Effector CD4-positive, alpha-beta T cell (primary cell): Measurements from ENCODE around the gene CNTNAP5.

Source experiments
- DNase-seq: peaks from one replicate; pipeline ENCODE4 v3.0.0-alpha.2; 2020

The CNTNAP5 gene

DNA sequence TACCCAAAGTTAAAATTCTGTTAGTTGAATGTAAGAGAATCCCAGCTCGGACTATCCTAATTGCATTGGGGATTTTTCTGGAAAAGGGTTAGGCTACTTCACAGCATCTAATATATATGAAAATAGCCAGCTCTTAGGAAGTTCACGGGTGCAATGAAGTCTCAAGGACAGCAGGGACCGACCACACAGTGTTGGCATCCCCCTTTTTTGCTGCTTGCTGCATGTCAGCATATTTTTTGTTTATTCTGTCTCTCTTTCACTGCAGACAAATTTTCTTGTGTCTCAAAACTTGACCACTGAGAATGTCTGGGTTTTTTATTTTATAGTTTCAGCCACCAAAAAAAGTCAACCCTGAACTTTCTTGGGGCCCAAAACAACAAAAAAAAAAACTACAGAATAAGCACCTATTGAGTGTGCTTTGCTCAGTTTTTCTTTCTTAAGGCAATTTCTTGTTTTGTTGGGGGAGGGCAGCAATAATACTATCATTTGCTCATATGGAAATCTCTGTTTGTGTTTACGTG lies 535.6 kb downstream of the CNTNAP5 start:
- no peak for DNase-seq

DNA sequence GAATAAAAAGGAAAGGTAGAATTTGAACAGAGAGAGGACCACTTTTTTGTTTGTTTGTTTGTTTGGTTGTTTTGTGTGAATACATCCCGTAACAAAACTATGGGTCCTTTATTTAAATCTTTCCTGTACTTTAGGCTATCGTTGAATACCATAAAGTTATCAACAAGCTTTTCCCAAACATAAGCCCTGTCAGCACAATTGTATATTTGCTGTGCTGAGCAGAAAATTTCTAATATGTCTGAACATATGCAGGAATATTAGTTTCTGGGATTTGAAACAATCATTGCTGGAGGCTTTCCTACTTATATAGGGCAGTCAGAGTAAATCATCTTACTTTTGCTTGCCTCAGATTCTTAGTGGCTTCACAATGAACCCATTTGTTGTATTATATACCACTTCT lies 536.4 kb downstream of the CNTNAP5 start:
- DNase-seq, result no peak

DNA sequence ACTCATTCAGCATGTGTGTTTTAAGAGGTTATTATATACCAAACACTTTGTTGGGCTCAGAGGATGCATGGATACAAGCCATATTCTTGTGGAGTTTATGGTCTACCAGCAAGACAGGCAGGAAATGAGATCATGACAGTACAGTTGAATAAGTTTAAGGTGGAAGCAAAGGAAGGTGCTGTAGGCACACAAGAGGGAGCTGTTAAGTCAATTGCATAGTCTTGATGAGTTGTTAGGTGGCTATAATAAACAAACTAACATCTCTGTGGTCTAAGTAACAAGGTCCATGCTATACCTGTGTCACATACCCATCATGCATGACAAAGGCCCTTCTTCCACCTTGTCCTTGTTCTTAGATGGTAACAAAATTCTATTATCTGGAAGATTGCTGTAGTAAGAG lies 538.3 kb downstream of the CNTNAP5 start:
- no peak for DNase-seq

DNA sequence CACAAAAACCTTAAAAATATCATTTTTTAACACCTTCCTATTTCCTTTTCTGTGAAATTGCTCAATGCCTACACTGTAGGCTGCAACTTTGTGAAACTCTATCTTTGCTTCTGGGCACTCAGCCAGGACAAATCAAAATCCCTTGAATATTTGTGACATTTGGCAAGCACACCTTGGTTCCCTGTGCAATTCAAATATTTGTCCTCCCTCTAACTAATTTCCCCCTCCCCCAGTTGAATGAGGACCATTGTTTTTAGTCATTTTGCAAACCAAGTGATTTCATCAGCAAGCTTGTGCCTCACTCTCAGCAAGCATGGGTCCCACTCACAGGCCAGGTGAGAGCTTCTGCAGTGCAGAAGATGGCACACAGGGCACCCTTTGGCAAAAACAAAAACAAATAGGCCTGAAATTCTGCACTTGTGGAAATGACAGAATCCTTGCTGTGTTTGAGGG lies 541.5 kb downstream of the CNTNAP5 start:
- DNase-seq, result no peak

DNA sequence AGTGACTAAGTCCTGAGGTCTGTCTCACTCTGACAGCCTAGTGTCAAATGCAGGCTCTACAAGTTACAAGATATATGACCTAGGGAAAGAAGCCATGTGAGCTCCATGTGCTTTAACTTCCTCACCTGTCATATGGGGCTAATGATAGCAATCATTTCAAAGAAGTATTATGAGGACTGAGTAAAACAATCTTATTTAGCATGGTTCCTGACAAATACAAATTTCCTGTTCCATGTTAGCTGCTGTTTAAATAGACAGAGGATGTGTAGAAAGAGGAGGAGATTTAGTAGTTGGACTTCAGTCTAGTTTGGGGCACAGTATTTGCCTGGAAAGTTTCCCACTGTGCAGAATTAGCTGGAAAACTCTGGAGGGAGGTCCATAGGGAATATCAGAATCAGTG lies 545.8 kb downstream of the CNTNAP5 start:
- no peak for DNase-seq

DNA sequence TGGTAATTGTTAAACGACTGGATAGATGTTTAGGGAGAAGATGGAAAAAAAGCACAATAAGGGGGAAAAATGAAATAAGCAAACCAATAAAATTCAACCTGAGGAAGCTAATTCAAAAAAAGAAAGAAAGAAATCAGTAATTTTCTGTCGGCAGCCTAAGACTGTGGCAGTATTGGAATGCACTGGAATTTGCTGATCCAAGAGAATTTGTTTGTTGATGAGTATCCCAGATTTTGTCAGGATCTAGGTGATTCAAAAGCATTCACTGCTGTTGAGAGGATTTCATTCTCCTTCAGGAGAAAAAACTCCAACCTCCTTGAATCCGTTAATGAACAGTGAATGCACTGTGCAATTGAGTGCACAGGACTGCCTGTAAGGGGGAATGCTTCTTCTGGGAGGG lies 546.7 kb downstream of the CNTNAP5 start:
- no peak for DNase-seq

DNA sequence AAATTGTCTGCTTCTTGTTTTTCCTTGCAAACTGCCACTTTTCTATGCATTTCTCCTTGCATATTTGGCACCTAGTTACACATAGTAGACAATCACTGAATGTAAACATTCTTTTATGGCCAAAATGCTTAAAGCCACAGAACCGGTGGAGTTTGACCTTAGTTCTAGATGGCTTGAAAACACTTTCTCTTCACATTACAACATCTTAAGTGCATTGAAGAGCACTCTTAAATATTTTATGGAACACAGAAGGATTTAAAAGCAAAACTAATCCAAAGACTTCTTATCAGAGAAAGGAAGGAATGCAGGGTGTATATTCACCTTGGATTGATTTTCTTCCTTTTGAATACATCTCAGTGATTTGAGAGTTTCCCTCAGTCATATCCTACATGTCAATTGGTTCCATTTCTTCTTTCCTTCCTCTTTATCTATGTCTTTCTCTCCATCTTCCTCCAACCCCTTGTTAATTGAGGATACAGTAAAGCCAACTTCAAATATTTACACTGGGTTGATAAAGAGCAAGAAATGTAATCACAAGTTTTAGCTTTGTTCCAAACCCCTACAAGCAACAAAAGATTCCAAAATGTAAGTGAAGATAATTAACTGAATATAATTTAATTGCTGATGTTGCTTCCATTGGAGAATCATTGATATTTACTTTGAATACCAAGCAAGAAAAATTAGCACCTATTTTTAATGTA lies 548.0 kb downstream of the CNTNAP5 start:
- no peak for DNase-seq

DNA sequence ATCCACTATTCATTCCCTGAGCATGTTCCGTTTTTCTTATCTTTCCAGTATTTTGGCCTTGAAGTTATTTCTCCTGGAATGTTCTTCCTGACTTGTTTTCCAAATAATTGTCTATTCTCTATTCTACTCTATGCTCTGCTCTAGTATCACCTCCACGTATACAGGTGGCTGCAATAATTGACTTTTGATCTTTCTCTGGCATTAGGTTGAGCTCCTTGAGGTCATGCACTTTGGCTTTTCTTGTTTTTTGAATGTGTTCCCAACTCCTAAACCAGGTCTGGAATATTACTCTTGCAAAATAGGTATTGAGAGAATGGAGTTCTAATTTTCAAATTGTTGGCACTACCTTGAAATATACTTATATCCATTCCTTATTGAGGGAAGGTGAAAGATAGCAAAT lies 550.4 kb downstream of the CNTNAP5 start:
- DNase-seq, result no peak

DNA sequence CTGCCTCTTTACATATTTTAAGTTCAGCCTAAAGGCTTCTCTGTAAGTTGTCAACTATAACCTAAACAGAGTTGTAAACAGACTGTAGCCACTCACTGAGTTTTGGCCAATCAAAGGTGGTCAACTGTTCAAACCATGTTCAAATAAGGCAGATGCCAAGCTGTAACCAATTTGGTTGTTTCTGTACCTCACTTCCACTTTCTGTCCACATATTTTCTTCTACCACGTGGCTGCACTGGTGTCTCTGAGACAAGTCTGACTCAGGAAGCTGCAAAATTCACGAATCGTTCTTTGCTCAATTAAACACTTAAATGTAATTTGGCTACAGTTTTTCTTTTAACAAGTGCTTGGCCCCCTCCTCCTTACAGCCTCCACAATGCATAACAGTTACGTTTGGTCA lies 555.2 kb downstream of the CNTNAP5 start:
- no peak for DNase-seq

DNA sequence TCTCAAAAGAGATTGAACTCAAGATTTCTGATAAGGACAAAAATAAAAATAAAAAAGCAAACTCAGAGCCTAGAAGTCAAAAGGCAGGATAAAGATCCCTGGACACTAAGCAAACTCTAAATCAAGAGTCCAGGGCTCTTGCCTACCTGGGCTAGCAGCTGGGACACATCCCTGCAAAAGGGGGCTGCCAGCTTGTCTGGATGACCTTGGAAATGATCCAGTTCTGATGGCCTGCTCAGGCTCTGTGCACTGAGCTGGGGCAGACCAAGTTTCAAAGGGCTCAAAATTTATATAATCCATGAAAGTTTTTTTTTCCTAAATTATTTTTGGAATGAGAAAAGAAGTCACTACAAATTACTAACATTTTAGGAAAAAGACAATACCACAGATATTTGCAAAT lies 557.3 kb downstream of the CNTNAP5 start:
- no peak for DNase-seq

DNA sequence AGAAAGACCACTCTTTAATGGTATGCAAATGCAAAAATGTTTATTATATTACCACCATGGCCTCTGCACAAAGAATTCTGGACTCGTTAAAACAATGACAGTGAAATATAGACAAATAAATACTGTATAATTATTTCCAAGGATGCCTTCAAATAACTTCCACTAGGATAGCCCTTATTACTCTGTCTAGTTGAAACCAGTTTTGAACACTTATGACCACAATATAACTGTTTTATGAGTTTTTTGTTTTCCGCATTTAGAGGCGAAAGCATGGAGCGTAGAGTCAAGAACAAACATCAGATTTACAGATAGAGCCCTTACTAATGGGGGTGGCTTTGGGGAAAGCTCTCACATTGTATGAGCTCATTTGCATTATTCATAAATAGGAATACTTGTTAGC lies 559.5 kb downstream of the CNTNAP5 start:
- DNase-seq, result no peak

DNA sequence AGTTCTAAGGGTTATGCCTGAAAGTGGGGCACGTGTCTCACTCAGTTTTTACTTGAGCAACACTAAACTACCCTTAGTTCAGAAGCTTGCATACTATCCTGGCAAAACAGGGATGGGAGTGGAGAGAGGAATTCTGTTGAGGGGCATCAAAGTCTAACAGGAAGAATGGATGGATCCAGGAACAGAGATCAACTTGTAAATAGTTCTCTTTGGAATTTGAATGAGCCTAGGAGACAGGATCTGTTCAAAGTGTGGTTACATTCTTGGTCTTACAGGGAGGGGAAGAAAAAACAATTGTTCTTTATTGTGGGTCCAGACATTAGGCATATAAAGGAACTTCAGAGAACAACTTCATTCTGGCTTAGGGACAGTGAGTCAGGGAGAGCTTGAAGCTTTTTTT lies 560.2 kb downstream of the CNTNAP5 start:
- DNase-seq, result no peak

DNA sequence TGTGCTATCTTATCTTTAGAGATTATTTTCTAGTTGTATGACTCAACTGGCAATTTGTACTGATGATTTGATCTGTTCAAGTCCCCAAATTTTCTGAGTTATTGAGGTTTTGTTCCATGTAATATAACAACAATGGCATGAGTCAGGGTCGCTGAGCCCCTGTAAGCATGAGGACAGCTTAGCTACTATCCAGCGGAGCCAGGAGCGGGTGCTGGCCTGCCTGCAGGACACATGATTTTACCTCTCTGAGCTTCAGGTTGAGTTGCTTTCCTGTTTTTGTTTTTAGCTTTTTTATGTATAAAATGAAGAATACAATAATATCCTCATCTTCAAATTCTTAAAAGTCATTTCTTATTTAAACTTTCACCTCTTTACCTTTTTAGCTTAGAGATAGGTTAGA lies 561.1 kb downstream of the CNTNAP5 start:
- DNase-seq, result no peak

DNA sequence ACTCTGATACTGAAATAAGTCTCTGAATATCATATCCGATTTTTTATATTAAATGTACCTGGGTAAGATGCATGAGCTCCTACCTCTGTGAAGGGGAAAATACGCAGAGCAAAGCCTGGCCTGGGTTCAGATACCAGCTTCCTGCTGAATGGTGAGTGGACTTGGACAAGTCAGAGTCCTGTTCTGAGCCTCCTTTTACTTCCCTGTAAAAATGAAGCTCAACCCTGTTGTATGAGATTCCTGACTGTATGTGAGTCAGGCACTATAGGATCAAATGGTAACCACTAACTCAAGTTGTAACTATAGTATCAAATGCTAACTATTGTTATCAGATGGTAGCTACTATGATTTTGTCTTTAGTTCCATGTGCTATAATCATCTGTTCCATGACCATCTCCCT lies 561.7 kb downstream of the CNTNAP5 start:
- DNase-seq, result no peak

DNA sequence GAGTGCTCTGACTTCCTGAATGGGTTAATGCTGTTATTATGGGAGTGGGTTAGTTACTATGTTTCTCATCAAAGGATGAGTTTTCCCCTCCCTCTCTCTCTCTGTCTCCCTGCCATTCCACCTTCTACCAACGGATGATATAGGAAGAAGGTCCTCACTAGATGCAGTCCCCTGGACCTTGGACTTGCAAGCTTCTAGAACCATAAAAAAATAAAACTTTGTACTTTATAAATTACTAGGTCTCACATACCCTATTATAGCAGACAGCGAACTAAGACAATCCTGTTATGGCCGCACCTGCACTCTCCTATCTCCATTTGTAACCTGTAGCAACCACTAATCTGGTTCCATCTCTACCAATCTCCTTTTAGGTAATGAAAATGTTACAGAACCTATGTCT lies 564.9 kb downstream of the CNTNAP5 start:
- no peak for DNase-seq

DNA sequence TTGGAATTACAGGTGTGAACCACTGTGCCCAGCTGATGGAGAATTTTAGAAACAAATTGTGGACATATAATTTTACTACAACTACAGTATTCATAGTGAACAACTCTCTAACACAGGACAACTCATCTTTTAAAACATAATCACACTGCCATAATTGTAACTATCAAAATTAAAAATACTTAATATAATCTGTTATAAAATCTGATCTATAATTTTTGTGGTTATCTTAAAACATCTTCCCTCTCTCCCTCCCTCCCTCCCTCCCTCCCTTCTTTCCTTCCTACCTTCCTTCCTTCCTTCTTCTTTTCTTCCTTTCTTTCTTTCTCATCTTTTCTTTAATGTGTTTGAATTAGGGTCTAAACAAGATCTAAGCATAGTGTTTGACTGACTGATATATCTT lies 577.7 kb downstream of the CNTNAP5 start:
- DNase-seq, result no peak

DNA sequence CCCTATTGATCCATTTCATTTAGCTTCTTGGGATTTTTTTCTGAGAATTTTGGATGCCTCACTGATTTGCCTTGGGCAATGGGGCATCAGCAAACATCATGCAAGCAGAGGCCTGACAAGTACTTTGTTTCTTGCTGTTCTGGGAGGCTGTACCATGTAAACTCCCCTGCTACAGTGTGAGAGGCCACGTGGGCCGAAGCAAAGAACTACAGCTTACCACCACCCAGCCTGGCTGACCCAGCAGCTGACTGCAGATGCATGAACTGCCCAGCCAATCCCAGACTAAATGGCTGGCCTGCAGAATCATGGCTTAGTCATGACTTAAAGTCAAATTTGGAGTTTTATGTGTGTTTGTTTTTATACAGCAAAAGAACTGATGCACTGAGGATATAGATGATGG lies 579.9 kb downstream of the CNTNAP5 start:
- no peak for DNase-seq

DNA sequence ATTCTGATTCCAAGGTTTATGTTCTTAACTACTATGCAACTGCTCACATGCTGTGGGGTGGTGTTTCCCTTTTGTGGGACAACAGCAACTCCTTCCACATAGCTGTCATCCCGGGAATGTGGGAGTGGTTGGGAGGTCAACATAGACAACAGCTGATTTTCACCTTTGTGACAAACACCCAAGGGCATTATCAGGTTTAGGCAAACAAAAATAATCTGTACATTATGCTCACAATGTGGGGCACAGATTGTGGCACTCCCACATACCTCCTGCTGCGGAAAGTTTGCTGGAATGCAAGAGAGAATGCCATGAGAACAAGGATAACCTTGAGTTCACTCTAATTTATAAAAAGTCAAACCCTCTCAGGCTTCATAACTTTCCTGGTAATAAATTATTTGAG lies 582.6 kb downstream of the CNTNAP5 start:
- DNase-seq, result no peak

DNA sequence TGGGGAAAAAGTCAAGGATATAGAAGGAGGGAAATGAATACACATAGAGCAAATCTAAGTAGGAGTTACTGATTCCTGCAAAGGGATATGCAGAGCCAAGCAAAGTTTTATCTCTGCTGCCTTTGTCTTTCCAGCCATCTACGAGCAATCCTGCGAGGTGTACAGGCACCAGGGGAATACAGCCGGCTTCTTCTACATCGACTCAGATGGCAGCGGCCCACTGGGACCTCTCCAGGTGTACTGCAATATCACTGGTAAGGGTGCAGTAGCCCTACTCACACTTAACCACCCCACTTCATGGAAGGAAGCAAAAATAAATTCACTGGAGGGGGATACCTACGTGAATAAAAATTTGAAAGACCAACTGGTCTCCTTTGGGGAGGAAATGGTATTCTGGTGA lies 584.6 kb downstream of the CNTNAP5 start:
- no peak for DNase-seq

DNA sequence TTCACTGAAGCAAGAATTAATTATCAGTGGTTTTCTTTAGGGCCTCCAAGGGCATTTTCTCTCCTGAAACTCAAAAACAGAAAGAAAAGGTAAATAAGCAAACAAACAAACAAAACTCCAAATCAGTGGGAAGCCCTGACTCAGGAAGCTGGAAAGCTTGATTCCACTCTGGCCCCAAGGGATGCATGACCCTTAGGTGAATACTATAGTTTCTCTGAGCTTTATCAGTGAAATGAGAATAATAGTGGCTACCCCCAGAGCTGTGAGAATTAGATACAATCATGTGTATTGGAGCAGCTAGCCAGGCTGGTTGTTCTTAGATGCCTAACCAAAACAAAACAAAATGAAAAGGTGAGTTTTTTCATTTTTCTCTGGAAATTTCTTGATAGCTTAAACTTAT lies 585.1 kb downstream of the CNTNAP5 start:
- no peak for DNase-seq

DNA sequence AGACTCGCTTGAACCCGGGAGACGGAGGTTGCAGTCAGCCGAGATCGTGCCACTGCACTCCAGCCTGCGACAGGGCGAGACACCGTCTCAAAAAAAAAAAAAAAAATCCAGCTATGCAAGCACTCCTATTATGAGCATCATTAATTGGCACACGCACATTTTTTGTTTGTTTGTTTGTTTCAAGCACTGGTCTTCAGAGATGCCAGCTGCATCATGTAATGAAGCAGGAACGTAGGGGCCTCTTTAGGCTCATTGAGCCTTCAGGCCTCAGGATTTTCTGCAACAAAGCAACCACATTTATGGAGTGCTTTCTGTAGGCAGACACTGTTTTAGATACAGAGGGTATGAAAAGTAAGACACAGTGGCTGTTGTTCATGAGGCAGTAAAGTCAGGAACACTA lies 585.8 kb downstream of the CNTNAP5 start:
- no peak for DNase-seq

DNA sequence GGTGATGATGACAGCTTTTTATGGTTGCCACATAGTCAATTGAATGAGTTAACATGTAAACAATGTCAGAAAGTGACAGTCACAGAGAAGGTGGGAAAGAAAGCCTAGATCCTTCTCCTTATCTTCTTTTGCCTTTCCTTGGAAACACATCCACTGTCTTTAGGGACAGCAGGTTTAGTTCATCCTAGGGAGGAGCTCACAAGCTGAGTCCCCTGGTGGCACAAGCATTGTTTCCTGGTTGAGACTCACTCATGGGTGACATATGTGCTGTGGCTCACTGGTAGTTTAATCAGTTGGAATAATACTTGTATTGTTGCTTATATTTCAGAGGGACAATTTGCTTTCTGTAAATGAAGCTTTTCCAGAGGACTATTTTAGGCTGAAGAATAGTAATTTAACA lies 598.5 kb downstream of the CNTNAP5 start:
- no peak for DNase-seq

DNA sequence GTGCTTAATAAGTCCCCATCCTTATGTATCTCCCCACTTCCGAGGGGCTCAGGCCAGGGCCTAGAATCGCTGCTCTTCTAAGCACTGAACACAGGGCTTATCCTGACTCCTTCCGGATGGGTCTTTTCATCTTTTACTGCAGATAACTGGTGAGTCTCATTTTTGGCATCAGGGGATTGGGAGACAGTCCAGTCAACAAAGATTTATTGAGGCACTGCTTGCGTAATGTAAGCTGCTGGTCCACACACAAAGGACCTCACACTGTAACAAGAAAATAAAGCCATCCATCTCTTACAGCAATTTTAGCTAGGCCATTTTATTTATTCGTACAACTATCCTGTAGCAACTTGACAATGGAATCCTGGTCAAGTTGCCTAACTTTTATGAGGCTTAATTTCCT lies 600.5 kb downstream of the CNTNAP5 start:
- no peak for DNase-seq

DNA sequence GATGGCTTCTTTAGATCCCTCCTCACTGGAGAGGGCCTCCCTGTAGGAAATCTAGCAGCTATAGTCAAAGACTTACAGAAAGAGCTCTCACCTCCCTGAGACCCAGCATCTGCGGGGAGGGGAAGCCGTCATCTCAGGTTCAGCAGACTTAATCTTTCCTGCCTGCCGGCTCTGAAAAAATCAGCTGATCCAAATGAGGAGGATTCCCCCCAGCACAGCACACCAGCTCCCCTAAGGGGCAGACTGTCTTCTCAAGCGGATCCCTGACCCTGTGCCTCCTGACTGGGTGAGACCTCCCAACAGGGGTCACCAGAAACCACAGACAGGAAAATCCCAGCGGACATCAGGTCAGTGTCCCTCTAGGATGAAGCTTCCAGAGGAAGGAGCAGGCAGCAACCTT lies 601.9 kb downstream of the CNTNAP5 start:
- DNase-seq, result no peak

DNA sequence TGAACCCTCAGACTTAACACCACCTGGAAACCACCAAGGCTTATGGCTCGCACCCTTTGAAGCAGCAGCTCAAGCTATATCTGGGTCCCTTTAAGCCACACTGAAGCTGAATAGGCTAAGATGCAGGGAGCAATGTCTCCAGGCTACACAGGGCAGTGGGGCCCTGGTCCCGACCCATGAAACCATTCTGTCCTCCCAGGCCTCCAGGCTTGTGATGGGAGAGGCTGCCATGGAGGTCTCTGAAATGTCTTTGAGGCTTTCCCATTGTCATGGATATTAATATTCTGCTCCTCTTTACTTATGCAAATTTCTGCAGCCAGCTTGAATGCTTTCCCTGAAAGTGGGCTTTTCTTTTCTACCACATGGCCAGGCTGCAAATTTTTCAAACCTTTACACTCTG lies 608.7 kb downstream of the CNTNAP5 start:
- DNase-seq, result no peak
